Measurements from ENCODE around the gene RNF133.

- no peak for TF ChIP-seq HDAC6 (IDR thresholded peaks at IDR 0.05; ENCODE audit: unreplicated experiment)
- TF ChIP-seq POLR2AphosphoS5 (IDR thresholded peaks at IDR 0.05; ENCODE audit: low read length) = no peak
- TF ChIP-seq TAF1 (IDR thresholded peaks at IDR 0.05; ENCODE audit: borderline replicate concordance, low read depth, low read length) = no peak
- TF ChIP-seq REST (IDR thresholded peaks at IDR 0.05; ENCODE audit: low read depth, low read length) = no peak
- no peak for TF ChIP-seq EZH2 (IDR thresholded peaks at IDR 0.05; ENCODE audit: borderline replicate concordance, control insufficient read depth, low read depth, low read length)
- TF ChIP-seq HCFC1 (IDR thresholded peaks at IDR 0.05; ENCODE audit: low read length) = no peak
- no peak for TF ChIP-seq CTCF (IDR thresholded peaks at IDR 0.05 in 2 of 3, conservative IDR thresholded peaks at IDR 0.05 in 1 of 3; ENCODE audit: control insufficient read depth in 2 of 3, extremely low read depth in 1 of 3, insufficient read depth in 1 of 3, low read depth in 3 of 3, low read length in 3 of 3)
- TF ChIP-seq MYC (IDR thresholded peaks at IDR 0.05; ENCODE audit: insufficient read depth, insufficient read length, insufficient replicate concordance, low read length, severe bottlenecking) = no peak
- no peak for TF ChIP-seq JUND (IDR thresholded peaks at IDR 0.05; ENCODE audit: low read depth, low read length)
- no peak for TF ChIP-seq CBX5 (IDR thresholded peaks at IDR 0.05; ENCODE audit: low read depth)
Measured at GRCh38 chr7:122715183-122715582, 16.3 kb upstream of the RNF133 start.
